Measurements from ENCODE around the gene MED31. TPM values are rescaled to one million over a fixed set of nuclear protein-coding genes. Genes with fewer than 3 reads are reported as not detected.
A peak's percentile ranks its signal among the peaks of the same experiment; 100 is the strongest.
"Not testable (repeated sequence)": the region's sequence is repeated elsewhere in the genome, so short reads cannot be mapped to it uniquely, and the experiment has no call there.

MED31 gene
- total RNA-seq, 4 donors from 2014 or later = 5.5 to 18.9 (median 12.5) TPM

DNA sequence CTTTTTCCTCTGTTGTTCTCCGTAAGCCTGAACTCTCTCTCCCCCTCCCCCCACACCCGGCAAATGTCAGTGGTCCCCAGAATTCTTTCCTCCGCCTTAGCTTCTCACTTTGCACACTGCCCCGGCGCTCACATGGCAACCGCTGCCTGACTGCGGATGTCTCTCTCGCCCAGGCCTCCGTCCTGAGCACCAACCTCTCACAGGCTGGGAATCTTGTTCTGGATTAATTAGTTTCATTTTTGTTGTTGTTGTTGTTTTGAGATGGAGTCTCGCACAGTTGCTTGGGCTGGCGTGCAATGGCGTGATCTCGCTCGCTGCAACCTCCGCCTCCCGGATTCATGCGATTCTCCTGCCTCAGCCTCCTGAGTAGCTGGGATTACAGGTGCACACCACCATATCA is 16.8 kb upstream of the MED31 start:
- WGBS, 2 donors = 89 to 94% methylated on average over 17 of the region's 17 CpGs
- H3K4me1 ChIP-seq = peaks cover 11 to 62% (median 14%) of the 10 kb centered on the region in 3 donors
- no peaks in the 10 kb centered on the region for H3K36me3 ChIP-seq
- intact Hi-C loops (cut with DNase I) = loop anchor here (10.0 kb wide), 2 partner anchors 177 to 337 kb away; no protein-coding TSS in a partner anchor
- H3K4me3 ChIP-seq = no peak overlapping the region
- DNase-seq = no peak
- peak overlapping the region in 3 of 4 donors; percentile 75 to 90 (median 85) for H3K27ac ChIP-seq
- no peaks in the 10 kb centered on the region for H3K9me3 ChIP-seq
- H3K27me3 ChIP-seq = no peaks in the 10 kb centered on the region
- no peak for TF ChIP-seq POLR2A (IDR thresholded peaks at IDR 0.05)

- H3K27ac ChIP-seq = peak overlapping the region in 3 of 4 donors; percentile 73 to 85 (median 85)
- peaks cover 11 to 62% (median 14%) of the 10 kb centered on the region in 3 donors for H3K4me1 ChIP-seq
- WGBS, 2 donors = 34 to 36% methylated on average over 4 to 5 of the region's 6 CpGs
- H3K4me3 ChIP-seq = no peak overlapping the region
- no peaks in the 10 kb centered on the region for H3K9me3 ChIP-seq
- intact Hi-C loops (cut with DNase I) = loop anchor here (10.0 kb wide), 2 partner anchors 177 to 337 kb away; no protein-coding TSS in a partner anchor
- no peaks in the 10 kb centered on the region for H3K36me3 ChIP-seq
- TF ChIP-seq POLR2A (IDR thresholded peaks at IDR 0.05) = no peak
- no peaks in the 10 kb centered on the region for H3K27me3 ChIP-seq
- DNase-seq = no peak
These were observed 16.1 kb upstream of the MED31 start for GRCh38 chr17:6667516-6667915.

- H3K36me3 ChIP-seq = no peaks in the 10 kb centered on the region
- H3K4me1 ChIP-seq = peaks cover 11 to 59% (median 14%) of the 10 kb centered on the region in 3 donors
- intact Hi-C loops (cut with DNase I) = loop anchor here (10.0 kb wide), 2 partner anchors 178 to 338 kb away; no protein-coding TSS in a partner anchor
- H3K9me3 ChIP-seq = no peaks in the 10 kb centered on the region
- no peaks in the 10 kb centered on the region for H3K27me3 ChIP-seq
- no peak for DNase-seq
- TF ChIP-seq CTCF (IDR thresholded peaks at IDR 0.05) = no peak
- 28 to 74% methylated on average over 3 to 6 of the region's 6 CpGs for WGBS, 2 donors
- H3K27ac ChIP-seq = peak overlapping the region; percentile 71 to 85 (median 79)
- H3K4me3 ChIP-seq = no peak overlapping the region
These were observed 15.2 kb upstream of the MED31 start for GRCh38 chr17:6666557-6666956.

- peak overlapping the region; percentile 71 to 85 (median 79) for H3K27ac ChIP-seq
- intact Hi-C loops (cut with DNase I) = loop anchor here (10.0 kb wide), 2 partner anchors 179 to 339 kb away; no protein-coding TSS in a partner anchor
- TF ChIP-seq POLR2A (IDR thresholded peaks at IDR 0.05) (no peak), CTCF (IDR thresholded peaks at IDR 0.05) (peak; percentile 79 to 96 (median 84))
- H3K4me1 ChIP-seq = peaks cover 11 to 54% (median 13%) of the 10 kb centered on the region in 3 donors
- no peaks in the 10 kb centered on the region for H3K36me3 ChIP-seq
- WGBS, 2 donors = 17 to 35% methylated on average over 4 to 5 of the region's 9 CpGs
- H3K9me3 ChIP-seq = no peaks in the 10 kb centered on the region
- no peak for DNase-seq
- H3K4me3 ChIP-seq = peak overlapping the region in 1 of 4 donors; percentile 1
- peaks cover 0 to 4% (median 0%) of the 10 kb centered on the region in 4 donors for H3K27me3 ChIP-seq
These were observed 14.7 kb upstream of the MED31 start for GRCh38 chr17:6666077-6666521.

DNA sequence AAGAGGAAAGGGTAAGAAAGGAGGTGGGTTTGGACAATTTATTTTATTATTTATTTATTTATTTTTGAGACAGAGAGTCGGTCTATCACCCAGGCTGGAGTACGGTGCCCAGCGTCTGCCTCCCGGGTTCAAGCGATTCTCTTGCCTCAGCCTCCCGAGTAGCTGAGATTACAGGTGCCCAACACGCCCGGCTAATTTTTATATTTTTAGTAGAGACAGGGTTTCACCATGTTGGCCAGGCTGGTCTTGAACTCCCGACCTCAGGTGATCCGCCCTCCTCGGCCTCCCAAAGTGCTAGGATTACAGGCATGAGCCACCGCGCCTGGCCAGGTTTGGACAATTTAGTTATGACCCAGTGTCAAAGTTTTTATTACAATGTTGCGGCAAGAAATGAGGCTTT is 11.8 kb upstream of the MED31 start:
- not testable (repeated sequence) for H3K4me3 ChIP-seq, H3K36me3 ChIP-seq, H3K27ac ChIP-seq, H3K9me3 ChIP-seq, DNase-seq
- WGBS, 2 donors = 88 to 95% methylated on average over 14 of the region's 14 CpGs
- intact Hi-C loops (cut with DNase I) = loop anchor here (10.0 kb wide), 2 partner anchors 182 to 342 kb away; no protein-coding TSS in a partner anchor
- Histone ChIP-seq H3K4me1 (peaks cover 4 to 28% (median 6%) of the 10 kb centered on the region in 3 donors), H3K27me3 (peaks cover 0 to 28% (median 0%) of the 10 kb centered on the region in 4 donors)

DNA sequence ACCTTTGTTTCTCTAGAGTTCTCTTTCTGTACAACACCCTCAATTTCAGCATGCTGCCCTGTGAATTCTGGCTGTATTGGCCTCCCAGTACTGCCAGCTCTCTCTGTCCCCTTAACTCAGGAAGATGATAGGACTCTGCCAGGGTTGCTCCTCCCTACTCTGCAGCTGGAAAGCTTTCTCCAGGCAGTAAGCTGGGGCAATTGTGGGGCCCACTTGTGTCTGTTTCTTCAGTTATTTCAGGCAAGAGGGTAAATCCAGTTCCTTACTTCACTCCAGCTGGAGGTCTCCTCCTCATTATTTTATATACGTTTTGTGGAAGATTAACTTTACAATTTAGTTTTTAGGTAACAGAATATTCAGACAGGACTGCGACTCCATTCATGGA is 10.1 kb upstream of the MED31 start:
- no peak for DNase-seq
- H3K9me3 ChIP-seq = no peaks in the 10 kb centered on the region
- no peak overlapping the region for H3K4me3 ChIP-seq
- H3K27me3 ChIP-seq = peaks cover 0 to 42% (median 0%) of the 10 kb centered on the region in 4 donors
- H3K36me3 ChIP-seq = no peaks in the 10 kb centered on the region
- no peak overlapping the region for H3K27ac ChIP-seq
- 71 to 76% methylated on average over 2 of the region's 2 CpGs for WGBS, 2 donors
- intact Hi-C loops (cut with DNase I) = loop anchor here (10.0 kb wide), 2 partner anchors 183 to 343 kb away; no protein-coding TSS in a partner anchor
- peaks cover 0 to 26% (median 3%) of the 10 kb centered on the region in 3 donors for H3K4me1 ChIP-seq
- no peak for TF ChIP-seq POLR2A (IDR thresholded peaks at IDR 0.05)

GRCh38 chr17:6660805-6661463 is 9.5 kb upstream of the MED31 start:
- Histone ChIP-seq H3K4me3 (no peak overlapping the region), H3K36me3 (no peaks in the 10 kb centered on the region), H3K4me1 (peaks cover 0 to 24% (median 0%) of the 10 kb centered on the region in 3 donors), H3K9me3 (no peaks in the 10 kb centered on the region), H3K27me3 (peaks cover 0 to 44% (median 0%) of the 10 kb centered on the region in 4 donors), H3K27ac (no peak overlapping the region)
- TF ChIP-seq POLR2A (IDR thresholded peaks at IDR 0.05) (no peak), CTCF (IDR thresholded peaks at IDR 0.05) (no peak)
- no peak for DNase-seq
- WGBS, 2 donors = 47 to 55% methylated on average over 11 of the region's 11 CpGs
- intact Hi-C loops (cut with DNase I) = loop anchor here (10.0 kb wide), 2 partner anchors 184 to 344 kb away; no protein-coding TSS in a partner anchor

All from esophagus squamous epithelium (tissue), 5 donors.